ENCODE results near the gene ATP5PD. TPM values are rescaled to one million over a fixed set of nuclear protein-coding genes. Genes with fewer than 3 reads are reported as not detected.

ATP5PD gene
- total and polyA plus RNA-seq, 2 of the 13 experiments (the other 11 are each of a cell fraction or from before 2014, with no cell fraction given) = 158 to 428 TPM

DNA sequence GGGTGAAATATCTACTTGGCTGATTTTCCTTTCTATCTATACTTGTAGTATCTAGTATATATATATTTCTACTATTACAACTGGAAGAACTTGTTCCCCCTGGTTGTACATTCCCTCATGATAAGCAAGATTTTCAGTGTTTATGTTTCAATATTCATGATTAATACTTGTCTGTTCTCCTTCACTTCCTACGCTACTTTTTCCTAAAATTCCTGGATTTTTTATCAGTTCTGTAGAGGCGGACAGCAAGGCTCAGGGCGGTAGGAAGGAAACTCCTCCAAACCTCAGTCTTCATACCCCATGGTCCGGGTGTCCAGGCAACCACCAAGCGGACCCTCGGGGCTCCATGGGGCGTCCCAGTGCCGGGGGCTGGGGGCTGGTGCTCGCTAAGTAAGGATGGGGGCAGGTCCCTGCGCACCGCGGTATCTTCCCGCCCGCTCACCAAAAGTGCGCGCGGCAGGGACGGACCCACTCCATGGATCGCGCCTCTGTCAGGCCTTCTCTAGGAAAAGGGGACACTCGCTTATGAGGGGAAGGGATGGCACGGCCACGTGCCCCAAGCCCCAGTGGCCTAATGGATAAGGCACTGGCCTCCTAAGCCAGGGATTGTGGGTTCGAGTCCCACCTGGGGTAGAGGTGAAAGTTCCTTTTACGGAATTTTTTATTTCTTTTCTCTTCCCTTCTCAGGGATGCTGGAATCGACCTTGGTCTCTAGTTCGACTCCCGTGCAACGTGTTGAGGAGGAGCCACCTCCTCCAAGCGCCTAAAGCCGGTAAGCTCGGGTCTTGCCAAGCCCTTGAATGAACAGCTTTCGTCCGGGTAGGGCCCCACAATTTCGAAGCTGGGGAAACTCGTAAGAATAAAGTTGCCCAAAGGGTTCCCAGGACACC is 13.2 kb downstream of the ATP5PD start (continued):
- TF ChIP-seq, protein P1, sequence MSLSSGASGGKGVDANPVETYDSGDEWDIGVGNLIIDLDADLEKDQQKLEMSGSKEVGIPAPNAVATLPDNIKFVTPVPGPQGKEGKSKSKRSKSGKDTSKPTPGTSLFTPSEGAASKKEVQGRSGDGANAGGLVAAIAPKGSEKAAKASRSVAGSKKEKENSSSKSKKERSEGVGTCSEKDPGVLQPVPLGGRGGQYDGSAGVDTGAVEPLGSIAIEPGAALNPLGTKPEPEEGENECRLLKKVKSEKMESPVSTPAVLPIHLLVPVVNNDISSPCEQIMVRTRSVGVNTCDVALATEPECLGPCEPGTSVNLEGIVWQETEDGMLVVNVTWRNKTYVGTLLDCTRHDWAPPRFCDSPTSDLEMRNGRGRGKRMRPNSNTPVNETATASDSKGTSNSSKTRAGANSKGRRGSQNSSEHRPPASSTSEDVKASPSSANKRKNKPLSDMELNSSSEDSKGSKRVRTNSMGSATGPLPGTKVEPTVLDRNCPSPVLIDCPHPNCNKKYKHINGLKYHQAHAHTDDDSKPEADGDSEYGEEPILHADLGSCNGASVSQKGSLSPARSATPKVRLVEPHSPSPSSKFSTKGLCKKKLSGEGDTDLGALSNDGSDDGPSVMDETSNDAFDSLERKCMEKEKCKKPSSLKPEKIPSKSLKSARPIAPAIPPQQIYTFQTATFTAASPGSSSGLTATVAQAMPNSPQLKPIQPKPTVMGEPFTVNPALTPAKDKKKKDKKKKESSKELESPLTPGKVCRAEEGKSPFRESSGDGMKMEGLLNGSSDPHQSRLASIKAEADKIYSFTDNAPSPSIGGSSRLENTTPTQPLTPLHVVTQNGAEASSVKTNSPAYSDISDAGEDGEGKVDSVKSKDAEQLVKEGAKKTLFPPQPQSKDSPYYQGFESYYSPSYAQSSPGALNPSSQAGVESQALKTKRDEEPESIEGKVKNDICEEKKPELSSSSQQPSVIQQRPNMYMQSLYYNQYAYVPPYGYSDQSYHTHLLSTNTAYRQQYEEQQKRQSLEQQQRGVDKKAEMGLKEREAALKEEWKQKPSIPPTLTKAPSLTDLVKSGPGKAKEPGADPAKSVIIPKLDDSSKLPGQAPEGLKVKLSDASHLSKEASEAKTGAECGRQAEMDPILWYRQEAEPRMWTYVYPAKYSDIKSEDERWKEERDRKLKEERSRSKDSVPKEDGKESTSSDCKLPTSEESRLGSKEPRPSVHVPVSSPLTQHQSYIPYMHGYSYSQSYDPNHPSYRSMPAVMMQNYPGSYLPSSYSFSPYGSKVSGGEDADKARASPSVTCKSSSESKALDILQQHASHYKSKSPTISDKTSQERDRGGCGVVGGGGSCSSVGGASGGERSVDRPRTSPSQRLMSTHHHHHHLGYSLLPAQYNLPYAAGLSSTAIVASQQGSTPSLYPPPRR (CRISPR knock-in tag; IDR thresholded peaks at IDR 0.05; ENCODE audit: borderline replicate concordance) = peak; percentile 16; the same call in 1 of the 2 replicates
- TF ChIP-seq ZNF703 (CRISPR knock-in tag; IDR thresholded peaks at IDR 0.05; ENCODE audit: borderline replicate concordance) (0 out of 2 replicates have a peak, but pooled peaks have one; percentile 25), ZNF367 (CRISPR knock-in tag; IDR thresholded peaks at IDR 0.05; ENCODE audit: borderline replicate concordance) (no peak; the same call in 1 of the 2 replicates), ZNF761 (CRISPR knock-in tag; conservative IDR thresholded peaks at IDR 0.05) (peak; percentile 80; the same call in 1 of the 2 replicates), JUNB (CRISPR knock-in tag; IDR thresholded peaks at IDR 0.05; ENCODE audit: borderline replicate concordance) (no peak), HNF4G (IDR thresholded peaks at IDR 0.05; ENCODE audit: borderline replicate concordance, low read depth, low read length) (no peak), HNF4G (CRISPR knock-in tag; IDR thresholded peaks at IDR 0.05; ENCODE audit: borderline replicate concordance, low read depth) (peak; percentile 25; the same call in 1 of the 2 replicates), PHB2 (IDR thresholded peaks at IDR 0.05; ENCODE audit: partially characterized antibody) (no peak)
- TF ChIP-seq, protein P2, sequence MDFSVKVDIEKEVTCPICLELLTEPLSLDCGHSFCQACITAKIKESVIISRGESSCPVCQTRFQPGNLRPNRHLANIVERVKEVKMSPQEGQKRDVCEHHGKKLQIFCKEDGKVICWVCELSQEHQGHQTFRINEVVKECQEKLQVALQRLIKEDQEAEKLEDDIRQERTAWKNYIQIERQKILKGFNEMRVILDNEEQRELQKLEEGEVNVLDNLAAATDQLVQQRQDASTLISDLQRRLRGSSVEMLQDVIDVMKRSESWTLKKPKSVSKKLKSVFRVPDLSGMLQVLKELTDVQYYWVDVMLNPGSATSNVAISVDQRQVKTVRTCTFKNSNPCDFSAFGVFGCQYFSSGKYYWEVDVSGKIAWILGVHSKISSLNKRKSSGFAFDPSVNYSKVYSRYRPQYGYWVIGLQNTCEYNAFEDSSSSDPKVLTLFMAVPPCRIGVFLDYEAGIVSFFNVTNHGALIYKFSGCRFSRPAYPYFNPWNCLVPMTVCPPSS (IDR thresholded peaks at IDR 0.05) = no peak
- TF ChIP-seq, protein P3, sequence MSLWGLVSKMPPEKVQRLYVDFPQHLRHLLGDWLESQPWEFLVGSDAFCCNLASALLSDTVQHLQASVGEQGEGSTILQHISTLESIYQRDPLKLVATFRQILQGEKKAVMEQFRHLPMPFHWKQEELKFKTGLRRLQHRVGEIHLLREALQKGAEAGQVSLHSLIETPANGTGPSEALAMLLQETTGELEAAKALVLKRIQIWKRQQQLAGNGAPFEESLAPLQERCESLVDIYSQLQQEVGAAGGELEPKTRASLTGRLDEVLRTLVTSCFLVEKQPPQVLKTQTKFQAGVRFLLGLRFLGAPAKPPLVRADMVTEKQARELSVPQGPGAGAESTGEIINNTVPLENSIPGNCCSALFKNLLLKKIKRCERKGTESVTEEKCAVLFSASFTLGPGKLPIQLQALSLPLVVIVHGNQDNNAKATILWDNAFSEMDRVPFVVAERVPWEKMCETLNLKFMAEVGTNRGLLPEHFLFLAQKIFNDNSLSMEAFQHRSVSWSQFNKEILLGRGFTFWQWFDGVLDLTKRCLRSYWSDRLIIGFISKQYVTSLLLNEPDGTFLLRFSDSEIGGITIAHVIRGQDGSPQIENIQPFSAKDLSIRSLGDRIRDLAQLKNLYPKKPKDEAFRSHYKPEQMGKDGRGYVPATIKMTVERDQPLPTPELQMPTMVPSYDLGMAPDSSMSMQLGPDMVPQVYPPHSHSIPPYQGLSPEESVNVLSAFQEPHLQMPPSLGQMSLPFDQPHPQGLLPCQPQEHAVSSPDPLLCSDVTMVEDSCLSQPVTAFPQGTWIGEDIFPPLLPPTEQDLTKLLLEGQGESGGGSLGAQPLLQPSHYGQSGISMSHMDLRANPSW (CRISPR knock-in tag; IDR thresholded peaks at IDR 0.05; ENCODE audit: borderline replicate concordance) = peak; percentile 88
- TF ChIP-seq, protein P4, sequence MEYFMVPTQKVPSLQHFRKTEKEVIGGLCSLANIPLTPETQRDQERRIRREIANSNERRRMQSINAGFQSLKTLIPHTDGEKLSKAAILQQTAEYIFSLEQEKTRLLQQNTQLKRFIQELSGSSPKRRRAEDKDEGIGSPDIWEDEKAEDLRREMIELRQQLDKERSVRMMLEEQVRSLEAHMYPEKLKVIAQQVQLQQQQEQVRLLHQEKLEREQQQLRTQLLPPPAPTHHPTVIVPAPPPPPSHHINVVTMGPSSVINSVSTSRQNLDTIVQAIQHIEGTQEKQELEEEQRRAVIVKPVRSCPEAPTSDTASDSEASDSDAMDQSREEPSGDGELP (IDR thresholded peaks at IDR 0.05; ENCODE audit: borderline replicate concordance, low read depth) = no peak; the same call in 1 of the 2 replicates
